NCI-H345 (cell line): ENCODE data around the gene OR6C1.
"Not testable (repeated sequence)": the region's sequence is repeated elsewhere in the genome, so short reads cannot be mapped to it uniquely, and the experiment has no call there.

ENCODE experiments used
- DNase-seq: peaks from one replicate; lab custom pipeline; 2025; lab: John Stamatoyannopoulos, UW

Gene OR6C1

GRCh38 chr12:55314043-55314442 is at the start of gene OR6C1:
Gene OR6C1, plus strand, starts transcription at chr12:55314343. Its CDS starts 6,257 bp downstream, at chr12:55320600.
- no peak for DNase-seq

- no peak for DNase-seq
Measured at GRCh38 chr12:55280991-55281390, 33.2 kb upstream of the OR6C1 start.

DNA sequence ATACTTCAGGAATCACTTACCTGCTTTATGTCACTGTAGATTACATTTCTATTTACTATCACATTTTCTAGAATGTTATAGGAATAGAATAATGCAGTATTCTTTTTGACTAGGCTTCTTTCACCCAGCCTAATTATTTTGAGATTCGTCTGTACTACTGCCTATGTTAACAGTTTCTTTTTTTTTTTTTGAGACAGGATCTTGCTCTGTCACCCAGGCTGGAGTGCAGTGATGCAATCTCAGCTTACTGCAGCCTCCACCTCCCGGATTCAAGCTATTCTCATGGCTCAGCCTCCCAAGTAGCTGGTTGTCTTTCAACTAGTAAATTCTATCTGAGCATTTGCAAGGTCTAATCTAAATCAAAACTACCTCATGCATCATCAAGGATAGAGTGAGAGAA is 24.1 kb upstream of the OR6C1 start:
- DNase-seq, result no peak

- DNase-seq, result no peak
Measured at GRCh38 chr12:55296469-55296868, 17.7 kb upstream of the OR6C1 start, which contains the start of gene OR6C6. Gene OR6C6, minus strand, starts transcription at chr12:55296569. Its CDS starts 1,337 bp downstream, at chr12:55295232.

- DNase-seq, result no peak
Measured at GRCh38 chr12:55320201-55320600, 6.1 kb downstream of the OR6C1 start.

DNA sequence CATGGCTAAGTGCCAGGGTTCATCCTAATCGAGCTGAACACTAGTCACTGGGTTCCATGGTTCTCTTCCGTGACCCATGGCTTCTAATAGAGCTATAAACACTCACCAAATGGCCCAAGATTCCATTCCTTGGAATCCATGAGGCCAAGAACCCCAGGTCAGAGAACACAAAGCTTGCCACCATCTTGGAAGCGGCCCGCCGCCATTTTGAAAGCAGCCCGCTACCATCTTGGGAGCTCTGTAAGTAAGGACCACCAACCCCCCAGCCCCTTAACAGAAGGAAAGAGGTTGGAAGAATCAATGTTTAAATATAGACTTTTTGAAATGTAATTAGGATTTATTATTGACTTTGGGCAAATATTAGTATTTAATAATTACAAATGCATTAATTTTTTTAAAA is 11.7 kb downstream of the OR6C1 start:
- DNase-seq, result not testable (repeated sequence)

- no peak for DNase-seq
Measured at GRCh38 chr12:55330446-55330845, 16.3 kb downstream of the OR6C1 start, which contains the start of gene OR6C3. Gene OR6C3, plus strand, starts transcription at chr12:55330746. Its CDS starts 955 bp downstream, at chr12:55331701.

GRCh38 chr12:55336002-55336401 is 21.9 kb downstream of the OR6C1 start:
- no peak for DNase-seq

DNA sequence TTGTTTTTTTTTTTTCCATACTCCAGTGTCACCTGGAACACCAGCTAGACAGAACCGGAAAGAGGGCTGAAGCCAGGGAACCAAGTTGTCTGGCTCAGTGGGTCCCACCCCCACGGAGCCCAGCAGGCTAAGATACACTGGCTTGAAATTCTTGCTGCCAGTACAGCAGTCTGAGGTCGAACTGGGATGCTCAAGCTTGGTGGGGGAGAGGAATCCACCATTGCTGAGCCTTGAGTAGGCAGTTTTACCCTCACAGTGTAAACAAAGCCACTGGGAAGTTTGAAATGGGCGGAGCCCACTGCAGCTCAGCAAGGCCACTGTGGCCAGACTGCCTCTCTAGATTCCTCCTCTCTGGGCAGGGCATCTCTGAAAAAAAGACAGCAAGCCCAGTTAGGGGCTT is 41.2 kb downstream of the OR6C1 start:
- DNase-seq, result not testable (repeated sequence)

- no peak for DNase-seq
Measured at GRCh38 chr12:55362675-55363074, 48.5 kb downstream of the OR6C1 start, which contains the start of gene OR6C75. Gene OR6C75, plus strand, starts transcription at chr12:55362975. Its CDS starts 2,136 bp downstream, at chr12:55365111.

- DNase-seq, result no peak
Measured at GRCh38 chr12:55365086-55365485, 50.9 kb downstream of the OR6C1 start.
